LNCAP (cell line): ENCODE data around the gene PODXL.

Experiments used
- CTCF ChIP-seq: fragments of 450-650 bp; IDR thresholded peaks from 2 replicates; pipeline ENCODE4 v1.5.1; 2017; ENCODE audit warnings: mild to moderate bottlenecking

PODXL gene

DNA sequence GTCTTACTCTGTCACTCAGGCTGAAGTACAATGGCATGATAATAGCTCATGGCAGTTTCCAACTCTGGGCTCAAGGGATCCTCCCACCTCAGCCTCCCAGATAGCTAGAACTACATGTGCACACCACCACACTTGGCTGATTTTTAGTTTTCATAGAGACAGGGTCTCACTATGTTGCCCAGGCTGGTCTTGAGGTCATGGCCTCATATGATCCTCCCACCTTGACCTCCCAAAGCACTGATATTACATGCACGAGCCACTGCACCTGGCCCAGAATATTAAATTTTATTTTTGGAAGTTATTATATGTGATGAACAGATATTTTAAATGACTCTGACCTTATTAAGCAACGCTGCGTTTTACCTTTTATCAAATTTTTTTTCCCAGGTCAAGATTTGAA, 94.4 kb downstream of the PODXL start:
- TF ChIP-seq CTCF, result no peak

GRCh38 chr7:131459256-131459655, 97.2 kb downstream of the PODXL start:
- no peak for TF ChIP-seq CTCF

GRCh38 chr7:131456338-131456737, 100.1 kb downstream of the PODXL start:
- no peak for TF ChIP-seq CTCF

DNA sequence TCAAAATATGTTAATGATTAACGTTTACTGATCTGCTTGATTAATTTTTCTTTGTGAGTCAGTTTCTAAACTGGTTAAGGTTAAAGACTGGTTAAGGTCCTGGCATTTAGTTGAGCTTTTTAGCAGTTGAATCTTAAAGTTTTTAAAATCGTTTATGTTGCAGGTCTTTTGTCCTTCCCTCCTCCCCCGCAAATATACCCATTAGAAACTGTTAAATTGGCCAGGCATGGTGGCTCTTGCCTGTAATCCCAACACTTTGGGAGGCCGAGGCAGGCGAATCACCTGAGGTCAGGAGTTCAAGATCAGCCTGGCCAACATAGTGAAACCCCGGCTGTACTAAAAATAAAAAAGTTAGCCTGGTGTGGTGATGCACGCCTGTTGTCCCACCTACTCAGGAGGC, 100.9 kb downstream of the PODXL start:
- TF ChIP-seq CTCF, result no peak

DNA sequence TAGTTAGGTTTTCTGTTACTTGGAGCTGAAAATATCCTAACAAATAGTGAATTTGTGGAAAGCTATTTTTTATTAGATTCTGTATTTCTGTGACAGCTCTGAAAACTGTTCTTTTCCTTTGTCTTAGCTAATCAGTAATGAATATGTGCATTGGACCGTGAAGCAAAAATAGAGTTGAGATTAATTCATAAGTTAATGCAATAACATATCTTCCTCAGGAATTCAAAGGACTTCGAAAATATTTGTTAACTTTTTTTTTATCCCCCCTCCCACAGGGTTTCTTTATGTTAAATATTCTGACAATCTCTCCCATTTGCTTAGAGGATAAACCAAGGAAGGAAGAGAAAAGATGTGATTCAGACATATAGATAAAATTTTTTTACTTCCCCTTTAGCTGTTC, 101.4 kb downstream of the PODXL start:
- TF ChIP-seq CTCF, result no peak

GRCh38 chr7:131454498-131454897, 101.9 kb downstream of the PODXL start:
- TF ChIP-seq CTCF, result no peak
